Colonic mucosa (tissue), 4 donors: ENCODE results near the gene HIVEP3. TPM values are rescaled to one million over a fixed set of nuclear protein-coding genes. Genes with fewer than 3 reads are reported as not detected.

ENCODE experiments used
- DNase-seq: peaks from one replicate; pipeline ENCODE4 v3.0.0-alpha.2; 2020
- H3K27ac ChIP-seq: fragments of 200-600 bp; one replicate; pipeline ENCODE4 v1.8.0; 2021
- H3K27me3 ChIP-seq: fragments of 200-600 bp; one replicate; pipeline ENCODE4 v1.8.0; 2021
- H3K36me3 ChIP-seq: fragments of 200-600 bp; one replicate; pipeline ENCODE4 v1.8.0; 2021
- H3K4me1 ChIP-seq: fragments of 200-600 bp; one replicate; pipeline ENCODE4 v1.8.0; 2021; ENCODE audit warnings: mild to moderate bottlenecking
- H3K4me3 ChIP-seq: fragments of 200-600 bp; one replicate; pipeline ENCODE4 v1.8.0; 2021
- H3K9ac ChIP-seq, 2 donors: one replicate each; pipeline ENCODE4 v1.7.0; 2013; ENCODE audit warnings: control low read depth in 2 of 2, low read depth in 2 of 2, low read length in 2 of 2
- H3K9me3 ChIP-seq: fragments of 200-600 bp; one replicate; pipeline ENCODE4 v1.8.0; 2021
- CTCF ChIP-seq: fragments of 200-600 bp; IDR thresholded peaks from one replicate; pipeline ENCODE4 v1.8.0; 2022; ENCODE audit warnings: antibody characterized with exemption, mild to moderate bottlenecking
- intact Hi-C: fragments of 100-400 bp; cut with DNase I; formaldehyde crosslinking; loops from one replicate; pipeline ENCODE4 v1.14.1; 2022
- total RNA-seq, 2 donors: library from RNA; stranded (reverse); fragmentation: NEBNext Ultra II Directional in 1 of 2; extraction: Animal tissue kit (Norgen Biotek cat#: 25700) in 1 of 2; gene quantifications; one replicate each; pipeline ENCODE4 v1.2.1, GENCODE V29; 2021
- donor health status: healthy.
- donor health status: DM: no; HTN: no; CAD: no.
- donor health status: DM: no; HTN: no; CAD: no.

The HIVEP3 gene
- total RNA-seq, 2 donors from 2014 or later, result 1.9 to 3.3 TPM

- intact Hi-C loops, result no loop called here
- no peak for DNase-seq
These were observed 187.1 kb downstream of the HIVEP3 start for GRCh38 chr1:41731516-41732030.

GRCh38 chr1:41730806-41731205 lies 187.9 kb downstream of the HIVEP3 start:
- Histone ChIP-seq H3K9ac (no peak overlapping the region), H3K27me3 (no peaks in the 10 kb centered on the region)

More at GRCh38 chr1:41731516-41732030, 187.1 kb downstream of the HIVEP3 start:
- TF ChIP-seq CTCF, result no peak
- H3K4me1 ChIP-seq, result no peaks in the 10 kb centered on the region
- H3K27ac ChIP-seq, result no peak overlapping the region
- H3K9me3 ChIP-seq, result no peaks in the 10 kb centered on the region
- H3K36me3 ChIP-seq, result no peaks in the 10 kb centered on the region
- H3K4me3 ChIP-seq, result no peak overlapping the region
- no peak overlapping the region for H3K9ac ChIP-seq
- no peaks in the 10 kb centered on the region for H3K27me3 ChIP-seq

GRCh38 chr1:41728403-41729202 lies 190.1 kb downstream of the HIVEP3 start:
- peak; percentile 25 for DNase-seq
- Histone ChIP-seq H3K27me3 (no peaks in the 10 kb centered on the region), H3K9me3 (no peaks in the 10 kb centered on the region), H3K36me3 (no peaks in the 10 kb centered on the region), H3K4me3 (no peak overlapping the region), H3K4me1 (no peaks in the 10 kb centered on the region), H3K27ac (no peak overlapping the region), H3K9ac (no peak overlapping the region)
- TF ChIP-seq CTCF, result no peak
- intact Hi-C loops, result no loop called here

More at GRCh38 chr1:41730806-41731205, 187.9 kb downstream of the HIVEP3 start:
- H3K4me1 ChIP-seq, result no peaks in the 10 kb centered on the region
- no peak for DNase-seq
- H3K4me3 ChIP-seq, result no peak overlapping the region
- no peaks in the 10 kb centered on the region for H3K9me3 ChIP-seq
- intact Hi-C loops, result no loop called here
- no peak overlapping the region for H3K27ac ChIP-seq
- TF ChIP-seq CTCF, result no peak
- no peaks in the 10 kb centered on the region for H3K36me3 ChIP-seq

- TF ChIP-seq CTCF, result no peak
- Histone ChIP-seq H3K9me3 (no peaks in the 10 kb centered on the region), H3K4me3 (no peak overlapping the region), H3K9ac (no peak overlapping the region), H3K4me1 (no peaks in the 10 kb centered on the region), H3K27me3 (no peaks in the 10 kb centered on the region), H3K36me3 (no peaks in the 10 kb centered on the region), H3K27ac (no peak overlapping the region)
- DNase-seq, result no peak
- intact Hi-C loops, result no loop called here
These were observed 191.0 kb downstream of the HIVEP3 start for GRCh38 chr1:41727749-41728115.

- Histone ChIP-seq H3K4me1 (no peaks in the 10 kb centered on the region), H3K27me3 (no peaks in the 10 kb centered on the region), H3K9ac (no peak overlapping the region), H3K36me3 (no peaks in the 10 kb centered on the region), H3K9me3 (no peaks in the 10 kb centered on the region), H3K27ac (no peak overlapping the region), H3K4me3 (no peak overlapping the region)
- intact Hi-C loops, result no loop called here
- TF ChIP-seq CTCF, result no peak
- DNase-seq, result peak; percentile 38
These were observed 191.6 kb downstream of the HIVEP3 start for GRCh38 chr1:41726899-41727748.
